LHCN-M2 (cell line): ENCODE results near the gene GFPT2. TPM values are rescaled to one million over a fixed set of nuclear protein-coding genes. Genes with fewer than 3 reads are reported as not detected.

Experiments used
- DNase-seq: peaks from one replicate; pipeline ENCODE4 v3.0.0-alpha.2; 2012; ENCODE audit warnings: low read depth
- total RNA-seq: library from RNA; depleted of rRNA; stranded (reverse); fragments of >200 nt; gene quantifications from 2 replicates; pipeline ENCODE4 v1.2.3, GENCODE V29; 2014

The GFPT2 gene
- total RNA-seq, 1 experiment from 2014 or later, result 189 TPM

DNA sequence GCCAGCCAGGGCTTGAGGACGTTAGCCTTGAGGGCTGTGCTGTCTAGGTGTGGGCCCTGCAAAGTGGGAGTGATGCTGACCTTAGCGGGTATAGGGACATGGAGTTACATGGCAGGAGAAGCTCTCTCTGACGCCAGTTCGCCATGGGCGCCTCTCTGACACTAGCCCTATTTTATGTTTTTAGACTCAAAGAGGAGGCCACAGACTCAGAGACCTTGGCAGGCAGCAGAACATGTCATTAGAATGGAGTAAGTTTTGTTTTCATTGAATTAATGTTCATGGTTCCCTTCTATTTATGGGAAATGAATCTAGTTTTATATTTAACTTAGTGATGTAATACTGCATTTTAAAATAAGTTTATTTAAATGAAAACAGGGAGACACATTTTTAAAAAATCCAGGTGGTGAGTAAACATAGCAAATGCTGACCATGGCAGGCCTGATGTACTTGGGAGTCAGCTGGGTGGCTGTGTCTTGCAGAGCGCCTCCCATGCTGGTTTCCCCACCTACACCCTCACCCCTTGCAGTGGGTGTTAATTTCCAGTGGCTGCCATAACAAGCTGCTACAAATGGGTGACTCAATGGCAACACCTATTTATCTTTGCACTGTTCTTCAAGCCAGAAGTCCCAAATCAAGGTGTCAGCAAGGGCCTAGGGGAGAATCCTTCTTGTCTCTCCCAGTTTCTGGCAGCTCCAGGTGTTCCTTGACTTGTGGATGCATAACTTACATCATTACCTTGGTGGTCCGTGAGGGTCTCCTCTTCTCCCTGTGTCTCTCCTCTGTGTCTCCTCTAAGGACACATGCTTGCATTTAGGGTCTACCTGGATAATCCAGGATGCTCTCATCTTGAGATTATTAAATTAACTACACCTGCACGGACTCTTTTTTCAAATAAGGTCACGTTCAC is 25.6 kb upstream of the GFPT2 start:
- no peak for DNase-seq

DNA sequence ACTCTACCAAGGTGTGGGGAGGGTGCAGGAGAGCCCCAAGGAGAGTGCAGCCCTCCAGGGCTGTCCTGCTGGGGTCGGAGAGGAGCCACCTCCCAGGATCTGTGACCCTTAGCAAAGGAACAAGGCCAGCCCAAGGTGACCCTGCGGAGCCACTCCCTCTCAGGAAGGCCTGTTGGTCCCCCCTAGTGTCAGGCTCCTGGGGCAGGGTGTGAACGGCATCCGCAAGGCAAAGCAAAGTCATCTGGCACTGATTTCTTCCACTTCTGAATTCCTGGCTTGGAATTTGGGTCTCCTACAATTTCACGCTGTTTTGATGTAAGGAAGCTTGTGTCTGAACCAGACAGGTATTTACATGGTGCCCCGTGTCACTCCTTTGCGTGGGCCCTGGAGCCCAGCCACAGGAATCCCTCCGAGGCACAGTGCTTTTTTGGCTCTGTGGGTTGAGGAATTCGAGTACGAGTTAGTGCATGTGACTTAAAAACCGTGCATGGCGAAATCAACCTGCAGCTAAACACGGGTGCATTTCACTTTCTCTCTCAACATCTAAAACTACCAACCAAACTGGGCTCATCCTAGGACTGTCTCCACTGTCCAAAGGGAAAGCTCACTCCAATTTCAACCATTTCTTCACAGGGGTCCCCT is 24.5 kb upstream of the GFPT2 start:
- no peak for DNase-seq

DNA sequence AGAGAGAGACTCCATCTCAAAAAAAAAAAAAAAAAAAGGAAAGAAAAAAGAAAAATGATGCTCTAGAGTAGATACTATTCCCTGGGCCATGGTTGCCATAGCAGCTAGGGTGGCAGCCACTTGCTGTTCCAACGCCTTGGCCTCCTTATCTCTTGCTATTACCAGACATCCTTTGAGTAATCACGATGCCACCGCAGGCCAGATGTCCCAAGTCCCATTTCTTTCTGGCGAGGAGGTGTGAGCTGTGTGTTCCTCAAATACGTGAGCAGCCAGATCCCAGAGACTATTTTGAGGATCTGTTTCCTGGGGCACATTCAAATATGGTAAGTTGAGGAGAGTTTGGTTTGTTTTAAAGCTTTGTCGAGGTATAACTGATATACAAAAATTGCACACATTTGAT is 23.4 kb upstream of the GFPT2 start:
- DNase-seq, result no peak

DNA sequence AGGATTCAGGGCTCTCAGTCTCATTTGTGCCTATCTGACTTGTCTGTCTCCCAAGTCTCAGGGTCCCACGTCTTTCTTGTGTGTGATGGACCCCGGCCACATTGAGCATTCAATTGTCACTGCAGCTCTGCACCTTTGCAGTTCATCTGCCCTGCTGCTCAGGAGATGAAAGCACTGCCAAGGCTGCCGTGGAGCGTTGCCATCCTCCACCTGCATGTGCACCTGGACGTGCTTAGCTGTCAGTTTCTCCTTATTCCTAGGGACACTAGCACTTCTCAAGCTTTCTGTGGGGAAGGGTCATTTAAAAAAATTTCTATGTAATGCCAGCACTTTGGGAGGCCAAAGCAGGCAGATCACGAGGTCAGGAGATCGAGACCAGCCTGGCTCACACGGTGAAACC is 22.8 kb upstream of the GFPT2 start:
- DNase-seq, result no peak

DNA sequence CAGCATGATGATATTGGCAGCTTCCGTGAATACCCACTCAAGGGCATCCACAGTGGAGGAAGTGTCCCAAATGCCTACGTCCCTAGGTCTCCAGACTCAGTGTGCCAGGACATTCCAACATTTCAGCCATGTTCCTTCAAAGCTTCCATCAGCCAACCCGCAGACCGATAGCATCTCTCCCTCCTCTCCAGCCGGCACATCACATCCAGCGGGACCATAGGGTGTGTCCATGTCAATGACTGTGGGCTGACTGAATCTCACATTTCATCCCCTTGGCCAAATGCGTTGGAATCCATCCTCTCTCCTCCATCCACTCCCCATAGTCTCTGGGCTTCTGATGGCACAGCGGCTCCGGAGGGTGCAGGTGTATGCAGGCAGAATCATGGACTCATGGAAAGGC is 22.2 kb upstream of the GFPT2 start:
- no peak for DNase-seq

DNA sequence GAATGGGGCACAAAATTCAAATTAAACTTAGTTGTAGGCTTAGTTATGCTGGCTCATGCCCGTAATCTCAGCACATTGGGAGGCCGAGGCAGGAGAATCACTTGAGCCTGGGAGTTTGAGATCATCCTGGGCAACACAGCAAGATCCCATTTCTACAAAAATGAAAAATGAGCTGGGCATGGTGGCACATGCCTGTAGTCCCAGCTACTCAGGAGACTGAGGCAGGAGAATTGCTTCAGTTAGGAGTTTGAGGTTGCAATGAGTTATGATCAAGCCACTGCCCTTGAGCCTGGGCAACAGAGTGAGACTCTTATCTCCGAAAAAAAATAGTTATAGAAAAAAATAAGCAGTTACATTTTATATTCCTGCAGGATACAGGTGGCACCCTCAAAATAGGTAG is 20.7 kb upstream of the GFPT2 start:
- DNase-seq, result no peak

DNA sequence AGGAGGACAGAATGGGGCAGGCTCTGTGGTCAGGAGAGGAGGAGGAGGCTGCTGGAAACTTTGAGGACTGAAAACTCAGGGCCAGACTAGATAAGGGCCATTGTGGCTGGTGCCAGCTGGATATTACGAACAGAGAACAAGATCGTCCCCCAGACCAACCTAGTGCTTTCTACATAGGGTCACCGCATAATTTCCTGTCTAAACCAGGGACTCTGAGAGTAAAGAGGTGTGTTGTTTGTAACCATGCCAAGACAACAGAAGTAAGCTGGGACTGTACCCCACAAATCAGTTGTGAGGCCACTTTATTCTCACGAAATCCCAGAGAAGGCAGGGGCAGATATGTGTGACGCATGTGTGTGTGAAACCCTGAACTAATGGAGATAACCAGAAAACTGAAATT is 20.3 kb upstream of the GFPT2 start:
- DNase-seq, result no peak

DNA sequence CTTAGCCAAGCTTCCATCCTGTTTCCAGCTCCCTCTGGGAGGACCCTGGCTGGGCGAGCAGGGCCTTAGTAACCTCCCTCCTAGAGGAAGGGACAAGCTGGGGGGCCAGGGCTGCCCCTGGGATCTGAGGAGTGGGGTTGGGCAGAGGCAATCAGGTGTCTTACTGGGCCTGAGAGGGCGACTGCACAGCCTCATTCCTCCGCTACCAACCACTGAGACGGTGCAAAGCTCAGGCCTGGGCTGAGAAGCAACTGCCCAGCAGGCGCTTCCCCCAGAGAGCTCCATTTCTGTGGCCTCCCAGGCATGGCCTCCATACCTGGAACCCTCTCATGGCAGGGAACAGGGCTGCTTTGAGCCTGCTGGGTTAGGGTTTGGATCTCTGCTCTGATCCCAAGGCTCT is 18.8 kb upstream of the GFPT2 start:
- no peak for DNase-seq

DNA sequence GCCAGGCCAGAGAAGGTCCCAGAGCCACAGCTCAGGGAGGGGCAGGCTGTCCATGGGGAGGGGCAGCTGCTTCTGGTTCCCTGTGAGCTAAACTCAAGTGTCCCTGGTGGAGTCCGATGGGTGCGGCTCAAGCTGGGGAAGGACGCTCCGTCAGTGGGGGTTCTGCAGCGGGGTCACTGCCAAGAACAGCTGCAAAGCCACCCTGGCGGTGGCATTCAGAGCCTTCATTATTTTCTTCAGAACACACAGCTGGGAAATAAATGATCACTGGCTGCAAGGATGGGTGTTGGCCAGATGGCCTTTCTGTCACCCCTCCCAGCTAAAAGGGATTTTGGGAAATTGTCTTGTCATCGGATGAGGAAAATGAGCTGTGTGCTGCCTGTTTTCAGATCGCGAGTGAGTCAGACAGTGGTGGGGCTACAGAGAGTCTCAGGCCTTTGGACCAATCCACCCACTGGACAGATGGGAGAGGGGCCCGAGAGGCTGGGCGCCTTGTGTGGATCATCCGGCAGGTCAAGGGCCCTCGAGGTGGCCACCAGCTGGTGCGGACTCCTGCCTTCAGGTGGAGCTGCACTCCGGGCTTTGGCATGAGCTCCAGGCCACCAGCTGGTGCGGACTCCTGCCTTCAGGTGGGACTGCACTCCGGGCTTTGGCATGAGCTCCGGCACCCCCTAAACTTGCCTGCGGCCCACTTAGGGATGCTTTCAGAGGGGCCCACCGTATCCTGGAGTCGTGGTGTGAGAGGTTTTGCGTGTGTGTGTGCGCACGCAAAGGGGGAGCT is 17.9 kb upstream of the GFPT2 start:
- DNase-seq, result peak; percentile 29

DNA sequence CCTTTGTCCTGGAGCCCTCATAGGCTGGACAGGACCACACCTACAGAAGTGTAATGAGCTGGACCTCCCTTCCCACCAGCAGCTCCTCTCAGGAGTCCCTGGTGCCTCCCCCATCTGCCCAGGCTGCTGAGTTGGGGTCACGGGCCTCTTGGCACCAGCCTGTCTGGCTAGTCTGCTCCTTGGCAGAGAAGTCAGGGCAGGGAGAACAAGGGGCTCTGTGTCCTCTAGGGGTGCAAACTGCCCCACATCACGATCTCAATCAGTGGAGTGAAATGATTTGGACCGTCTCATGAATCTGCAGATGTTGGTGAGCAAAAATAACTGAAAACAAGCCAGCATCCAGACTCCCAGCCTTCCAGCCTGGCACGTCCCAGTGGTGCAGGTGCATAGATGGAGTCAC is 14.9 kb upstream of the GFPT2 start:
- DNase-seq, result no peak

DNA sequence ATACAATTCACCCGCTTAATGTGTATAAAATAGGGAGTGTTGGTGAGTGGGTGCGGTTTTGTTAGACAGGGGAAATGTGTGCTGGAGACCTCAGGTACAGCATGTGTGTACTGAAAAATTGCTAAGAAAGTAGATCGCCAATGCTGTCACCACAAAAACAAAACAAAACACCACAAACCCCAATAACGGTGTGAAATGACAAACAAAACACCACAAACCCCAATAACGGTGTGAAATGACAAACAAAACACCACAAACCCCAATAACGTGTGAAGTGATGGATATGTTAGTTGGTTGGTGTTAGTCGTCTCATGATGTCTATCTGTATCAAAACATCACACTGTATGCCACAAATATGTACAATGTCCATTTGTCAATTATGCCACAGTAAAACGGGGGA is 14.2 kb upstream of the GFPT2 start:
- DNase-seq, result no peak

DNA sequence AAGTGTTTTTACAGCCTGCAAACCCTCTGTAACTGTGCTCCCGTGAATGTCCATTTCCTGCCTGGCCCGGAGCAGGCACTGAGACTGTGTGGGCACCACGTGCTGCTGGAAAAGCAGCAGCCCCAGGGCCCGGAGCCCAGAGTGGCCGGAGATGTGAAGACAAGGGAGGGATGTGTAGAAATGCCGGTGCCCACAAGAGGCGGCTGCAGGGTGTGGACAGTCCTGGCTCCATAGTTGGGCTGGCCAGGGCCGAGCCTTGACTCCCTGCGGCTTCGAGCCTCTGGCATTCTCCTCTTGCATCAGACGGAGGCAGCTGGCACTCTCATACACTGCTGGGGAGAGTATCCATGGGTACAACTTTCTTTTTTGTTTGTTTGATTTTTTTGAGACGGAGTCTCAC is 13.2 kb upstream of the GFPT2 start:
- DNase-seq, result peak; percentile 63

DNA sequence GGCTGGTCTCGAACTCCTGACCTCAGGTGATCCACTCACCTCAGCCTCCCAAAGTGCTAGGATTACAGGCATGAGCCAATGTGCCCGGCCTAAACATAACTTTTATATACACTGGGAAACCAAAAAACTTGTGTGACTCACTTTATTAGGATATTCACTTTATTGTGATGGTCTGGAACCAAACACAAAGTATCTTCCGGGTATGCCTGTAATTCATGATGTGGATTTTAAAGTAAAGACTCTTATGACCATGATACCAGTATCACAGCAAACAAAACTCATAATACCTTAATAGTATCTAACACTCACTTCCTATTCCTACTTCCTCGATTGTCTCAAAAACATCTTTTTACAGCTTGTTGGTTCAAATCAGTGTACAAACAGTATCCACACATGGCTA is 12.7 kb upstream of the GFPT2 start:
- no peak for DNase-seq

DNA sequence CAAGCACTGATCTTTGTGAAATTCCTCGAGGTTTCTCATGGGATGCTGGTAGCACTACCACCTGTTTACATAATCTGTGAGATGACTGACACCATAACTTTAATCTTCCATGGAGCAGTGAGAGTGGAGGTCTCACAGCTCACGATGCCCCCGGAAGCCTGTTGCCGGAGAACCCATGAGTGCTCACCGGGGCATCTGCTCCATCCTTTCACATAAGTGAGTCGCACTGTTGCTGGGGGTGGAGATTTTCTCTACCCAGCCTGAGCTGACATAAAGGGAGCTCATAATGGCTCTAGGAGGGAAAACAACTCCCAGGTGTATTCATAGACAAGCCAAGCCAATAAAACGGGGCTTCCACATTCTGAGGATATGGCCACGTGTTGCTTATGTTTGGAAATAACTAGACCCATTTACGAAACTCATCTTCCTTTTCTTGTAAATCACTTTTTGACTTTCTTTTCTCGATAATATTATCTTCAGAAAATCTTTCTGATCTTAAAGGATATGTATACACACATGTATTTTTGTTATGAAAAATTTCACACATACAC is 11.2 kb upstream of the GFPT2 start:
- no peak for DNase-seq

DNA sequence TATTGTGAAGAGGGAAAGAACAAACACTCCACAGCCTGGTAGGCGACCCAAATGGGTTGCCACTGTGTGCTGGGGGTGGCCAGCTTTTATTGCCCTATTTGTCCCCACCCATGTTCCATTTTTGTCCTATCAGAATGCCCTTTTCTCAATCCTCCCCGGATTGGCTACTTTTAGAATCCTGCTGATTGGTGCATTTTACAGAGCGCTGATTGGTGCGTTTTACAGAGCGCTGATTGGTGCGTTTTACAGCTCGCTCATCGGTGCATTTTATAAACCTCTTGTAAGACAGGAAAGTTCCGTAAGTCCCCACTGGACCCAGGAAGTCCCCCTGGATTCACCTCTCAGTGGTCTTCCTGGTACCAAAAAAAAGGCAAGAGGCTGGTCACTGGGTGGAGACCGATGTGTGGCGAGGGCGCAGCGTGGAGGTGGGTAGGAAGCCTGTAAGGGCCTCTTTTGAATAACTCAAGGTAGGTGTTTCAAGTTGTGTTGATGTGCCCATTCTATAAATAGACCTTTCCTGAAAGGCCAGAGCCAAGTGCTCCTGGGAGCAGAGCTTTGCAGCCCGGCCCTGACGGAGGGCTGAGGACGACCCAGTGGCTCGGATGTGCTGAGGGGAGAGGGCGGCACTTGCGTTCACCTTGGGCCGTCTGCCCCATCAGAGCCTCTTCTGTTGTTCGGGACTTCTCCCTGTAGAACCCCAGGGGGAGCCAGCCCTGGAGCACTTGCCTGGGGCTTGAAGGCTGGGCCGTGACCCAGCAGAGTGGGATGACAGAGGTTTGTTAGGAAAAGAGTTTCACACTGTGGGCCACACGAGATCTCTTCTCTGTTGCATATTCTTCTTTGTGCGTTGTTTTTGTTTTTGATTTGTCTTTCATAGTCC is 7.2 kb upstream of the GFPT2 start:
- no peak for DNase-seq

DNA sequence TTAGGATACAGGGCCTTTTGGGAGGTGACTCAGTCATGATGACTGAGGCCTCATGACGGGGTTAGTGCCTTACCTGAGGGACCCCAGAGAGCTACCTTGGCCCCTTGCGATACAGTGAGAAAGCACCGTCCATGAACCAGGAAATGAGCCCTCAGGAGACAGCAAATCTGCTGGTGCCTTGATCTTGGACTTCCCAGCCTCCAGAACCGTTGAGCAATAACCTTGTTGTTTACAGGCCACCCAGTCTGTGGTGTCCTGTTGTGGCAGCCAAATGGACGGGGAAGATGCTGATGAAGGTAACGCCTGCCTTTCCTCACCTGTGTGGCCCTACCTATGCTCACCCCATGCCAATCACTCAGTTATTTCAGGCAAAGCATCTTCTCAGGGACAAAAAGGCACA is 5.6 kb upstream of the GFPT2 start:
- DNase-seq, result no peak

DNA sequence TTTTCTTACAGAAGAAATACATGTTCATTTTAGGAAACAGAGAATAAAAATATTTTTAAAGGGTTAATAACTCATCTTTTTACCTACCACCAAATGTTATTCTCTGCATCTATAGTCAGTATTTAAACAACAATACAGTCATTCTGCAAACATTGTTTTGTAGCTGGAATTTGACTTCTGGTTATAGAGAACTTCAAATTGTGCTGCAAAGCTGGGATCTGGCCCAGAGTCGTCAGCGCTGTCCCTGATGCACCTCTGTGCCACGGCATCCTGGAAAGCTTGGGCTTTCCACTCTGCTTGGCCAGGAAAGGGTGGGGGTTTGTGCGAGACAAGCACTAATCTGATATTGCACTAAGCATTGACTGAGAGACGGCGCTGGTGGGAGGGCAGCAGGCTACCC is 5.0 kb upstream of the GFPT2 start:
- no peak for DNase-seq

DNA sequence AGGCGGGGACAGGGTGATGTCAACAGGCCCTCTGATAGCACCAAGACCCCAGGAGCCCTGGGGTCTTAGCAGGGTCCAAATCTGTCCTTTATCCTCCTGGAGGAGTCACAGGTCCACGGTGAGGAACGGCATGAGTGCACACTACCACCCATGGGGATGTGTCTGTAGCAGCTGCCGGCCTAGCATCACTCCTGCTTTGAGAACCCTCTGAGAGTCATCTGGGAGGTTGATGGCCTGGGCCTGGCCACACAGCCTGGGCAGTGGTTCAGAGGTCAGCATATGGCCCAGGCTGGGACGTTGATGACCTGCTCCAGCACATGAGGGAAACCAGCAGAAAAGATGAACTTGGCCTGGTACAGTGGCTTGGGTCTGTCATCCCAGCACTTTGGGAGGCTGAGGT is 1.8 kb upstream of the GFPT2 start:
- DNase-seq, result no peak

DNA sequence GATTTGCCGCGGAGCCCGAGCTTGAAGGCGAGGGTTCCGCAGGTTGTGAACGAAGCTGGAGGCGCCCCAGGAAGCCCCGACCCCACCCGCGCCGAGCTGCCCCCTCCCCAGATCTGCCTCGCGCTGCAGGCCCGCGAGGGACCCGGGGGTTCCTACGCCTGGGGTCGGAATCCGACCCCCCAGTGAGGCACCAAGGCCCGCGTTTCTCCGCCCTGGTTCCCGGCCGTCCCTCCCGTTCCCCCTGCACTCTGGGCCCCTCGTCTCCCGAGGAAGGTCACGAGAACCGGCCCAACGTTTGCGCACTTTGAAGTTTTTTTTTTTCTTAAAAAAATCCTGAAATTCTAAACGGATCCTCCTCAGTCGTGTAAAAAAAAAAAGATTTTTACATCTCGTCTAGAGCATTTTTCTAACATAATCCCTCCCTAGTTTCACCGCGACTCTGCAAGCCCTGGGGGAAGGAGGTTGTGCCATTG is 880 bp upstream of the GFPT2 start:
- DNase-seq, result no peak

DNA sequence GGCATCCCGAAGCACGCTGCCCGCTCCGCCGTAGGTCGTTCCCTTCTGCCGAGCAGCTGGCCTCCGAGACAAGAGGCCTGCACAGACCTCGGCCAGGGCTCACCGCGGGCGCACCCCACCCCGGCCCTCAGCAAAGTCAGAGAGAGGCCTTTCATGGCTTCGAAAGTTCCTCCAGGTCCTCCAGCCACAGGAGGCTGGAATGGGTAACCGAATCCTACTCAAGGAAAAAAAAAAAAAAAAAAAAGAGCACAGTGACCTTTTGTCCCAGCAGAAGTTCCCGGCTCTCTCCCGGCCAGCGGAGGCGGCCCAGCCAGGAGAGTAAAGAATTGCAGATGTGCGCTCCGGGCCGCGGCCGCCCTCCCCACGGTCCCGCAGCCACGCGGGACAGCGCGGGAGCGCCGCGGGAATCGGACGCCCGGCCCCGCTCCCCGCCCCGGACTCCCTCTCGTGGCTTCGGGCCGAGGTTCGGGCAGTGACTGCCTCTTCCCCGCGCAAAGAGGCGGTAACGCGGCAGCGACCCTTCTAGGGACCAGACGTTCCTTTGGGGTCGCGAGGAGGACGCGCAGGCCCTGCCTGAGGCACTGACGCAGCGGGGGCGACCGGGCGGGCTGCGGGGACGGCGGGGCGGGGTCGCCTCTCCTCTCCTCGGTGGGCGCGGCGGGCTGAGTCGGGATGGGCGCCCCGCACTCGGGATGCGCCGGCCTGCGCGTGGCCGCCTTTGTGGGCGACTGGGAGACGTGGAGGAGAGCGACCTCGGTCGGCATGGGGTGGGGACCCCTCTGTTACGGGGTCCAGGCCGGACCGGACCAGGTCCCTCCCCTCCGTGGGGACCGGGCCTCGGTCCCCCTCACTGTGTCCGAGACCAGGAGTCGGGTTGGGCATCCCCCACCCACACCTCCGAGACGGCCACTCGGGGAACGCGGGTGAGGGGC is 754 bp downstream of the GFPT2 start:
- peak; percentile 38 for DNase-seq
